ENCODE data around the gene MYO18B. TPM values are rescaled to one million over a fixed set of nuclear protein-coding genes. Genes with fewer than 3 reads are reported as not detected.

MYO18B gene
- total and polyA plus RNA-seq, 2 of the 8 experiments (the other 6 are each of a cell fraction or from before 2014, with no cell fraction given), result 0.62 to 0.78 TPM

DNA sequence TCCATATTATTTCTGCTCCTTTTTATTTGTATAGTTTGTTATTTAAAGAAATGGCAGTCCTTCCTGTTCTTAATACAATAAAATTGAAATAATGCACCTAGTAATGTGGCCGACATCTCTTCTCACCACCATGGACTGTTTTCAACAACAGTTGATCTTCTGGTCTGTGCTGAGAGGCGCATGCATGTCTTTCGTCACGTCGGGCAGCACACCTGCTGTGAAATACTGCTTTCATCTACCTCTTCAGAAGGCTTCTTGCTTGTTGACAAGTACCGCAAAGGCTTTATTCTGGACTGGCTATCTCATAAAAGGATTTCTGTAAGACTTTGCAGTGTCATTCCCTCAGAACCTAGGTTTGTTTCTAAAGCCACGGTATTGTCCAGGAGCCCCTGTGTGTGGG, 13.9 kb upstream of the MYO18B start:
- peaks cover 0 to 3% (median 0%) of the 10 kb centered on the region in 4 experiments; a peak in 1 of 7 replicates for H3K4me1 ChIP-seq (replicated peaks in 1 of 4; ENCODE audit: control insufficient read depth in 3 of 4, insufficient read depth in 4 of 4, low read length in 3 of 4)
- no peaks in the 10 kb centered on the region for H3K9me3 ChIP-seq (ENCODE audit: insufficient read depth in 2 of 2, low read depth in 1 of 2, low read length in 1 of 2)
- POLR2A ChIA-PET (ENCODE audit: partially characterized antibody), result no interaction called here
- H2BK15ac ChIP-seq (ENCODE audit: low read length), result no peak overlapping the region
- H3K4me2 ChIP-seq (ENCODE audit: insufficient read depth in 1 of 2, low read depth in 2 of 2, low read length in 2 of 2), result no peak overlapping the region
- no peak overlapping the region for H2BK20ac ChIP-seq (ENCODE audit: low read length)
- H3K14ac ChIP-seq (ENCODE audit: insufficient read length), result no peak overlapping the region
- H3K79me2 ChIP-seq (ENCODE audit: control insufficient read depth in 1 of 2, insufficient read depth in 2 of 2, low read length in 2 of 2), result no peaks in the 10 kb centered on the region
- H3K79me1 ChIP-seq (ENCODE audit: low read depth, low read length), result no peaks in the 10 kb centered on the region
- no peaks in the 10 kb centered on the region for H3K27me3 ChIP-seq (replicated peaks in 1 of 4; ENCODE audit: control insufficient read depth in 3 of 4, extremely low read depth in 1 of 4, insufficient read depth in 3 of 4, low read length in 3 of 4)
- CTCF ChIA-PET (ENCODE audit: partially characterized antibody), result interaction anchor here (1.2 kb wide), 1 partner anchor 45 kb away, joined by 3 read pairs; no protein-coding TSS in a partner anchor
- H3K4me3 ChIP-seq (ENCODE audit: extremely low read depth in 1 of 4, insufficient read depth in 2 of 4, low read depth in 3 of 4, low read length in 4 of 4), result no peak overlapping the region
- no peak overlapping the region for H4K5ac ChIP-seq (ENCODE audit: insufficient read length, low read depth, low read length)
- no peak overlapping the region for H2BK120ac ChIP-seq (replicated peaks; ENCODE audit: low read depth, low read length)
- no peak for FAIRE-seq
- H3K4ac ChIP-seq (replicated peaks; ENCODE audit: insufficient read length, low read depth, low read length), result no peak overlapping the region
- no peak overlapping the region for H3K18ac ChIP-seq (ENCODE audit: extremely low read depth, low read length)
- H3K23me2 ChIP-seq (ENCODE audit: low read depth, low read length), result no peaks in the 10 kb centered on the region
- no peak overlapping the region for H2BK12ac ChIP-seq (ENCODE audit: low read depth, low read length)
- 92% methylated on average over 7 of the region's 7 CpGs; no CpG with 5 or more reads in 1 of the 2 experiments for WGBS, 2 experiments (ENCODE audit: extremely low coverage in 1 of 2, insufficient coverage in 1 of 2, insufficient read length in 1 of 2, insufficient replicate concordance in 2 of 2, low coverage in 1 of 2, low lambda C conversion rate in 2 of 2, missing lambda C conversion rate in 1 of 2)
- no peak overlapping the region for H2BK5ac ChIP-seq (ENCODE audit: low read depth, low read length)
- no peak overlapping the region for H4K91ac ChIP-seq (replicated peaks; ENCODE audit: insufficient read length, low read length)
- no peaks in the 10 kb centered on the region for H4K20me1 ChIP-seq (replicated peaks in 1 of 2; ENCODE audit: control insufficient read depth in 1 of 2, insufficient read depth in 2 of 2, low read length in 2 of 2)
- no peak overlapping the region for H2AK5ac ChIP-seq (ENCODE audit: low read depth, low read length)
- no peak overlapping the region for H2AFZ ChIP-seq (ENCODE audit: low read length)
- no peak for DNase-seq (ENCODE audit: low read depth in 1 of 2, low spot score in 2 of 2)
- H3K27ac ChIP-seq (ENCODE audit: low read depth, low read length), result no peak overlapping the region
- no peak overlapping the region for H4K8ac ChIP-seq (ENCODE audit: extremely low read depth, insufficient read depth, low read length)
- no peak overlapping the region for H3K56ac ChIP-seq (replicated peaks; ENCODE audit: insufficient read length, low read depth, low read length)
- no peak overlapping the region for H3K23ac ChIP-seq (ENCODE audit: insufficient read length)
- H3K9ac ChIP-seq (replicated peaks in 1 of 4; ENCODE audit: extremely low read depth in 1 of 4, low read depth in 3 of 4, low read length in 3 of 4), result no peak overlapping the region
- no peaks in the 10 kb centered on the region for H3K36me3 ChIP-seq (ENCODE audit: control insufficient read depth in 2 of 4, insufficient read depth in 4 of 4, low read length in 3 of 4)
- TF ChIP-seq HDAC2 (IDR thresholded peaks at IDR 0.05; ENCODE audit: borderline replicate concordance in 1 of 2, low read depth in 2 of 2, low read length in 2 of 2), result no peak
- no peak for TF ChIP-seq NANOG (IDR thresholded peaks at IDR 0.05; ENCODE audit: insufficient read depth, low read depth, low read length, poor library complexity, severe bottlenecking)
- TF ChIP-seq ZNF274 (IDR thresholded peaks at IDR 0.05; ENCODE audit: borderline replicate concordance, extremely low read depth, low read length), result no peak
- no peak for TF ChIP-seq BACH1 (IDR thresholded peaks at IDR 0.05; ENCODE audit: low read length)
- no peak for TF ChIP-seq RBBP5 (IDR thresholded peaks at IDR 0.05; ENCODE audit: borderline replicate concordance, low read depth, low read length)
- no peak for TF ChIP-seq SIRT6 (IDR thresholded peaks at IDR 0.05; ENCODE audit: low read length)
- no peak for TF ChIP-seq SIX5 (IDR thresholded peaks at IDR 0.05; ENCODE audit: low read depth, low read length)
- TF ChIP-seq SUZ12 (IDR thresholded peaks at IDR 0.05; ENCODE audit: low read length), result no peak
- TF ChIP-seq, protein P1, sequence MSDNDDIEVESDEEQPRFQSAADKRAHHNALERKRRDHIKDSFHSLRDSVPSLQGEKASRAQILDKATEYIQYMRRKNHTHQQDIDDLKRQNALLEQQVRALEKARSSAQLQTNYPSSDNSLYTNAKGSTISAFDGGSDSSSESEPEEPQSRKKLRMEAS (IDR thresholded peaks at IDR 0.05), result no peak
- no peak for TF ChIP-seq EP300 (IDR thresholded peaks at IDR 0.05; ENCODE audit: borderline replicate concordance in 1 of 2, low read depth in 2 of 2, low read length in 2 of 2)
- no peak for TF ChIP-seq CREB1 (IDR thresholded peaks at IDR 0.05)
